Forelimb muscle (tissue), 1 donor: ENCODE measurements around the gene DIP2B. TPM values are rescaled to one million over a fixed set of nuclear protein-coding genes. Genes with fewer than 3 reads are reported as not detected.
"Not testable (repeated sequence)": the region's sequence is repeated elsewhere in the genome, so short reads cannot be mapped to it uniquely, and the experiment has no call there.

Experiments
- DNase-seq: peaks from one replicate; pipeline ENCODE4 v3.0.0-alpha.2; 2013; ENCODE audit warnings: low read depth
- polyA plus RNA-seq: library from polyadenylated mRNA; unstranded; fragments of 120-200 nt; gene quantifications from one replicate; pipeline ENCODE4 v1.2.1, GENCODE V29; 2013; ENCODE audit not compliant: insufficient read length

DIP2B gene
- polyA plus RNA-seq, 1 donor: 15.2 TPM

DNA sequence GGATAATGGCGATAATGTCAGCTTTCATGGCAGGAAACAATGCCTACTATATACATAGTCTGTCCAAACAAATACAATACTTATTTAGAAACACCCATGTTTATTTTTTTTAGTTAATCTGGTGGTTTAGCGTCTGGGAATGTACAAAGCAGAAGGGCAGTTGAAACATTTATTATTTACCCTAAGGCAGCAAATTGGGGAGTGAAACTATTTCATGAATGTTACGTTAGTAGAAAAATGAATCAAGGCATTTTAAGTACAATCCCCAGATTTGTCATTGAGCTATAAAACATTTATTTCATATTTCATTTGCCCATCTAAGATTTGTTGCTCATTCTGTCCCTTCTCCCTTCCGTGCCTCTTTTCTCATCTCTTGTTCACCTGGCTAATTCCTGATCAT, 172.0 kb downstream of the DIP2B start:
- no peak for DNase-seq

DNA sequence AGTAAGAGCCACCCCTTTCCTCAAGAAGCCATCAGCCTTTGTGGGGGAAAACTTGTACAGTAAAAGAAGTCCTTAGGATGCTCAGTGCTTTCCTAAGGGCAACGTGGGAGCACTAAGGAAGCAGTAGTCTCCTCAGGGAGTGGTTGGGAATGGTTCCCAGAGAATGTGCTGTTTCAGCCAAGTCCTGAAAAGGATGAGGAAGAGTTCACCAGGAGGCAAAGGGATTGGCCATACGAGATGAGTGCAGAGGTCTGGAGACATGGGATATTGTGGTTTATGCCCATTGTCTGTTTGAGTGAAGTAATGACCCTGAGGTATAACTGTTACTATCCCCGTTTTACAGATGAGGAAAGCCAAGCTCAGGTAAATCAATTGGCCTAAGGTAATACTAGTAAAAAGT, 173.1 kb downstream of the DIP2B start:
- peak; percentile 17 for DNase-seq

DNA sequence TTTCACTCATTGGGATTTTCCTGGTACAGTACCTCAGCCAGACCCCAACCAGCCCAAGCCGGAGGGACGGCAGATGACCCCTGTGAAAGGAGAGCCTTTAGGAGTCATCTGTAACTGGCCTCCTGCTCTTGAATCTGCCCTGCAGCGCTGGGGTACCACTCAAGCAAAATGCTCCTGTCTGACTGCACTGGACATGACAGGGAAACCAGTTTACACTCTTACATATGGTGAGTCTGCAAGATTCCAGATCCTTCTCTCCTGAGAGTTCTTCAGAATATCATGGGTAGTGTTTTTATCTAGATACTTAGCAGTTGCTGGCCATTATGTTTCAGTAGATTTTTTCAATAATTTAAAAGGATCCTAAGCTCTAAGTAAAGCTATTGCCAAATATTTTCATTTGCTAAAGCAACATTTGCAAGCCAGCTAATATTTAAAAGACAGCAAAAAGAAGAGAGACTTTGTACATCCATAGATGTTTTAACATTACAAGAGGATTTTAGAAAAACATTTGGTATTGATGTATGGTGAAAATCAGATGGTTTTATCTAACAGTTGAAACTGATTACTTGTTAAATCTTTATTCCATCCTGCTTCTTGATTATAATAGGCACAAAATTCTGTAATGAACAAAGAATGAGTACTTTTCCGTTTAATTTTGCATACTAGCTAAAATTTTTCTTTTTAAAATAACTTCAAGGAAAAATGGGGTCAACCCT, 174.0 kb downstream of the DIP2B start:
- no peak for DNase-seq

GRCh38 chr12:50679612-50680011, 174.8 kb downstream of the DIP2B start:
- DNase-seq: no peak

DNA sequence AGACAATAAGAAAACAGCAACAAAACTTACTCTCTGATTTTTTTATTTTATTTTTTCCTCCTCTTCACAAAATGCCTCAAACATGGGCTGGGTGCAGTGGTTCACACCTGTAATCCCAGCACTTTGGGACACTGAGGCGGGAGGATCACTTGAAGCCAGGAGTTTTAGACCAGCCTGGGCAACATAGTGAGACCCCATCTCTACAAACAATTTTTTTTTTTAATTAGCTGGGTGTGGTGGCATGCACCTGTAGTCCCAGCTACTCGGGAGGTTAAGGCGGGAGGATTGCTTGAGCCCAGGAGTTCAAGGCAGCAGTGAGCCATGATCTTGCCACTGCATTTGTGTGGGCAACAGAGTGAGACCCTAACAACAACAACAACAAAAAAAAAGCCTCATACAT, 176.3 kb downstream of the DIP2B start:
- not testable (repeated sequence) for DNase-seq

- DNase-seq: no peak
These were observed 180.9 kb downstream of the DIP2B start for GRCh38 chr12:50685641-50686040.

DNA sequence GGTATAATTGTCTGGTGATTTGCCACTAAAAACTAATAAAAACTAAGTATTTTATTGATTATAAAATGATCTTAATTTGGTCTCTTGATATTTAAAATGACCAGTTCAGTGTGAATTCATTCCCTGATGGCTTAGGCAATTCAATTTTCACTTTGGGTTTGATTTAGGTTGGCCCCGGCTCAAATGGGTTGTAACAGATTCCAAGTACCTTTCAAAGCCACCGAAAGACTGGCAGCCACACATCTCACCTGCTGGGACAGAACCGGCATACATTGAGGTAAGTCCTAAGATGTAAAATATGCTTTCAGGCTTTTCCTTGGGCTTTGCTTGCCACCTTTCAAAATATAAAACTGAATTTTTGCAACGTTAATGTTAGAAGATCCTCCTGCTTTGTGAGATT, 181.6 kb downstream of the DIP2B start:
- DNase-seq: no peak

GRCh38 chr12:50686976-50687375, 182.2 kb downstream of the DIP2B start:
- no peak for DNase-seq

DNA sequence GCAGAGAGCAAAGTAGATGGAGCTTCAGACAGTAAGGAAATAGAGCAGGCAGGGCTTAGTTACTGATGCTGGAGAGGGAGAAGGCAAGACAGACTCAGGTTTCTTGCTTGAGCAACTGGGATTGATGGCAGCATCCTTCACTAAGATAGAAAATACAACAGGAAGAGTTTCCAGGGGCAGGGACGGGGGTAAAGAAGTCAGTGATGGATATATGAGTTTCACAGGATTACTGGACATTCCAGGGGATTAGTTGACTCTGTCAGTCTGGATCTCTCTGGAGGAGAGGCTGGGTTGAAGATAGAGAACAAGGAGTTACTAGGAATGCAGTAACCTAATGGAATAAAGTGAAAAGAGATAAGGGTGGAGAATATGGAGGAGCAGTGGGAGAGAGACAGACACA, 184.7 kb downstream of the DIP2B start:
- DNase-seq: no peak

DNA sequence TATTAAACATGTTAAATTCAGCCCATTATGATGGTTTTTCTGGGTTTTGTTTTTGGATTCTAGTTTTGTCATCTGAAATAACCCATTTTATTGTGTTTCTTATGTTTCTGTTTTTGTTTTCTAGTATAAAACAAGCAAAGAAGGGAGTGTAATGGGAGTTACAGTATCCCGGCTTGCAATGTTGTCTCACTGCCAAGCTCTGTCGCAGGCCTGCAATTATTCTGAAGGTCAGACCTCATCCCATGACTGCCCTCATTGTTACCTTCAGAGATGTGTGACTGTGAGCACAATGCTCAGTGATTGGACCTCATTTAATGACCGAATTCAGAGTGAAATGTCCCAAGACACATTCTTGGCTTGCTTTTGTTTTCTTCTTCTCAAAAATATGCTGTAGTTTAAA, 186.1 kb downstream of the DIP2B start:
- DNase-seq: peak; percentile 43

- DNase-seq: no peak
These were observed 191.2 kb downstream of the DIP2B start for GRCh38 chr12:50695961-50696360.

DNA sequence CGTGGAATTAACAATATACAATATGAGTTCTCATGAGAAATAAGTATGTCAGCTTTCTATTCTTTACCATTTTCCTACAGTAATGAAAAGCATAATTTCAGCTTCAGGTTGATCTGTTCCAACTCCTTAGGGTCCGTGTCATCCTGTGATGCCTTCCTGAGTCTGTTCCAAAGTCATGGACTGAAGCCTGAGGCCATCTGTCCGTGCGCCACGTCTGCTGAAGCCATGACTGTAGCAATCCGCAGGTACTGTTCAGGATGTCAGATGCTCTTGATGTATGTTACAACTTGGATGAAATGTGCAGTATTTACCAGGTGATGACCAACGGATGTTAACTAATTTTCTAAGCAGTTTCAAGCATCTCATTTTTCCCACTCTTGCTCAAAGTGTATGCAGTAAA, 192.1 kb downstream of the DIP2B start:
- DNase-seq: no peak

DNA sequence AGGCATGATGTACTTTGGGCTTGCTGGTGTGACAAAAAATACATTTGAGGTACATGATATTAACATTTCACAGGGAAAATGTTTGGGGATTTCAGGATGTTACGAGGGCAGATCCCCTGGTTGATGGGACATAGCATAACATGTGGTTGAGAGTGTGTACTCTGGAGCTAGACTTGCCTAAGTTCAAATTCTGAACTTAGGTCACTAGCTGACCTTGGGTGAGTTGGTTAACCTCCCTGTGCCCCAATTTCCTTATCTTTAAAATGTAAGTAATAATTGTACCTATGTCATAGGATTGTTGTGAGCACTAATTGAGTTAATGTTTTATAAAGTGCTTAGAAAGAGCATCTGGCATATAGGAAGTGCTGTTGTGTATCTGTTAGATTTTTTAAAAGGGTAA, 194.4 kb downstream of the DIP2B start:
- no peak for DNase-seq

- no peak for DNase-seq
These were observed 195.2 kb downstream of the DIP2B start for GRCh38 chr12:50699940-50700339.

DNA sequence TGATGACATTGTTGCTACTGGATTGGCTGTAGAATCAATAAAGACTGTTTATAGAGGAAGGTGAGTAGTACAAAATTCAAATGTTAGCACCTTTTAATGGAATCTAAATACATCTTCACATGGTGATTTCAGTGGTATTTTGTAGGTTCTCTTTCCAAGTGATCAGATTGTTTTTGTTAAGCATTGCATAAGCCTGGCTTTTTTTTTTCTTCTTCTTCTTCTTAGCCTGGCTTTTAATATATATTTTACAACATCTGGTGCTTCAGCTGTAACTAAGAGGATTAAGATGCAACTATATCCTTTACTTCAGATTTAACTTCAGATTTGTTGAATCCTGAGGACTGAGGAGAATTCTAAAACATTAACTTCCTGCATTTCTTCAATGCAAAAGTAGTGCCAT, 201.8 kb downstream of the DIP2B start:
- no peak for DNase-seq

DNA sequence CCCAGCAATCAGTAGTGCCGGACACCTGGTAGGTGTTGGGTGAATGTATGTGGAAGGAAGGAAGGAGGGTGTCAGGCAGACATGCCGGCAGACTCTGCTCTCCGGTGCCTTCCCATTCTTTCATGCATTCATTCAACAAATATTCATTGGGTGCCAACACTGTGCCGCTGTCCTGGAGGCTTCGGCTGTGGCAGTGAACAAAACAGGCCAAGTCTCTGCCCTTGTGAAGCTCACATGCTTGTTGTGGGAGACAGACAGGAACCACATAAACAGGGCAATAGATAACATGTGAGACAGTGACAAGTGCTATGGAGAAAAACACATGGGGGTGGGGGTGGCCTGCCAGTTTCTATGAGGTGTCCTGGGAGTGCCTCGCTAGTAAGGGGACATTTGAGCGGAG, 202.6 kb downstream of the DIP2B start:
- DNase-seq: no peak

GRCh38 chr12:50708631-50709030, 203.8 kb downstream of the DIP2B start:
- DNase-seq: no peak

GRCh38 chr12:50711121-50711520, 206.3 kb downstream of the DIP2B start:
- no peak for DNase-seq

DNA sequence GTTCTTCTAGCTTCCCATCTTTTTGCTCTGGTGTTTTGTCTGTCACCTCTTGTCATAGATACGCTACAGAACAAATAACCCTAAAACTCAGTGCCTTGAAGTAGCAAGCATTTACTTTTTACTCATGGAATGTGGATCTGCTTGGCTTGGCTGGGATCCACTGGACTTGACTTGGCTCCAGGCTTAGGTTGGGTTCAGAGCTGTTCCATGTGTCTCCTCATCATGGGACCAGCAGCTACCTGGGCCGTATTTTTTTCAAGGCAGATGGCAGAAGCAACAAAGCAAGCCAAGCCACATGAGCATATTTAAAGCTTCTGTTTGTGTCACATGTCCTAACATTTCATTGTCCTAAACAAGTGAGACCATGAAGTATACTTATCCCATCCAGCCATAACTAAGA, 210.4 kb downstream of the DIP2B start:
- DNase-seq: no peak

GRCh38 chr12:50718760-50719159, 214.0 kb downstream of the DIP2B start:
- DNase-seq: no peak

- no peak for DNase-seq
These were observed 215.3 kb downstream of the DIP2B start for GRCh38 chr12:50720085-50720484.

DNA sequence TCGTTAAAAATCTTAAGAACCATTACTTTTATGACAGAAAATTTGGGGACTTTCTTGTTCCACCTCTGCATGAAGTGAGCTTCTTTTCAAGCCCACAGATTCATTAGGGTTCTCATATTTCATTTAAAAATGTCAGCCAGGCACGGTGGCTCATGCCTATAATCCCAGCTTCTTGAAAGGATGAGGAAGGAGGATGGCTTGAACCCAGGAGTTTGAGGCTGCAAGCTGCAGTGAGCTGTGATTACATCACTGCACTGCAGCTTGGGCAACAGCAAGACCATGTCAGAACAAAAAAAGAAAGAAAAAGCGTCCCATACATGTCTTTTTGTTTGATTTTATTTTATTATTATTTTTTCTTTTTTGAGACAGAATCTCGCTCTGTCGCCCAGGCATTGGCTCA, 215.7 kb downstream of the DIP2B start:
- DNase-seq: no peak

- no peak for DNase-seq
These were observed 219.1 kb downstream of the DIP2B start for GRCh38 chr12:50723865-50724264.
